NCI-H524 (cell line): ENCODE data around the gene KDM6B.

Experiments used
- DNase-seq, 2 experiments: peaks; one replicate each; lab custom pipeline; 2025; lab: John Stamatoyannopoulos, UW

Gene KDM6B

GRCh38 chr17:7880076-7880868 lies 46.3 kb downstream of the KDM6B start:
- DNase-seq: peak in 1 of 2 experiments; percentile 21

- peak; percentile 32 to 72 for DNase-seq
These were observed 47.4 kb downstream of the KDM6B start for GRCh38 chr17:7881276-7882054.

DNA sequence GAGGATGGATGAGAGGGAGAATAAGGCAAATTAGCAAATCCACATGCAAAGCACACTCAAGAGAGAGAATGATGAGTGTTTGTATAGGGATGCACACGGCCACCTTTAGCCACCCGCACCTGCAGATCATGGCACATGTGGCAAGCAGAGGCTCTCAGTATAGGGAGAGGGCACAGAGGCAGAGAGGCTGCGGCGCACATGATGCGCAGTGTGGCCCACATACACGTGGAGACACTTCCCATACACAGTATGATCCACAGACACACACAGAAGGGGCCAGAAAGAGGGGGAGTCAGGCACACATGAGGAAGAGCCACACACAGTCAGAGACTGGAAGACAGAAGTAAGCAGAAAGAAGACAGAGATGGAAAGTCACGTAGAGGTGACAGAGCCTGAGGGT lies 48.1 kb downstream of the KDM6B start:
- no peak for DNase-seq

- DNase-seq: no peak
These were observed 48.6 kb downstream of the KDM6B start for GRCh38 chr17:7882629-7883028.
